Panc1 (cell line): ENCODE data around the gene NTNG1. TPM values are rescaled to one million over a fixed set of nuclear protein-coding genes. Genes with fewer than 3 reads are reported as not detected.

Source experiments
- ATAC-seq: fragments of 200-7000 bp; cut with Tn5 transposase; 2 replicates; pipeline ENCODE4 v1.9.1; 2020; ENCODE audit warnings: mild to moderate bottlenecking, moderate library complexity
- BruUV-seq: library from RNA; stranded (reverse); fragments of 400-500 nt; replicated peaks from 2 replicates; lab custom pipeline; 2021; lab: Mats Ljungman, UMichigan
- CTCF ChIA-PET: fragments of 300-600 bp; sonication (Branson Sonifier 250); formaldehyde crosslinking; loops from one replicate; lab custom pipeline; 2022; ENCODE audit warnings: antibody characterized with exemption; lab: Charles Lee
- POLR2A ChIA-PET: fragments of 300-600 bp; sonication (Branson Sonifier 250); formaldehyde crosslinking; loops from one replicate; lab custom pipeline; 2022; ENCODE audit warnings: antibody characterized with exemption; lab: Charles Lee
- DNase-seq: peaks from one replicate; pipeline ENCODE4 v3.0.0-alpha.2; 2010; ENCODE audit warnings: low read depth, low spot score
- H3K27ac ChIP-seq: 2 replicates; pipeline ENCODE4 v1.5.1; 2011; ENCODE audit warnings: mild to moderate bottlenecking, low read length, inconsistent platforms
- H3K27me3 ChIP-seq: fragments of 200-500 bp; sonication (Bioruptor generic); 2 replicates; pipeline ENCODE4 v1.6.0; 2014; ENCODE audit warnings: low read length, inconsistent platforms; ENCODE audit not compliant: control insufficient read depth, insufficient read depth
- H3K36me3 ChIP-seq: fragments of 200-500 bp; sonication (Bioruptor generic); 2 replicates; pipeline ENCODE4 v1.5.1; 2014; ENCODE audit warnings: inconsistent platforms, mild to moderate bottlenecking, low read length, moderate library complexity; ENCODE audit not compliant: control insufficient read depth, insufficient read depth
- H3K4me1 ChIP-seq: 2 replicates; pipeline ENCODE4 v1.5.1; 2011; ENCODE audit warnings: inconsistent platforms, mild to moderate bottlenecking, low read length, moderate library complexity; ENCODE audit not compliant: control insufficient read depth, insufficient read depth
- H3K4me3 ChIP-seq, 2 experiments: 2 replicates each; pipeline ENCODE4 v1.5.1; 2011 to 2012; ENCODE audit warnings: low read depth in 2 of 2, low read length in 2 of 2, mild to moderate bottlenecking in 2 of 2, inconsistent platforms in 1 of 2, moderate library complexity in 1 of 2
- H3K9me3 ChIP-seq: fragments of 200-500 bp; sonication (Bioruptor generic); 2 replicates; pipeline ENCODE4 v1.5.1; 2014; ENCODE audit warnings: low read depth, mild to moderate bottlenecking, inconsistent platforms, low read length, moderate library complexity; ENCODE audit not compliant: control insufficient read depth, insufficient read depth
- CTCF ChIP-seq: fragments of 450-650 bp; IDR thresholded peaks from 2 replicates; pipeline ENCODE4 v1.5.1; 2017; ENCODE audit warnings: mild to moderate bottlenecking
- POLR2AphosphoS5 ChIP-seq: IDR thresholded peaks from 2 replicates; pipeline ENCODE4 v1.6.1; 2012; ENCODE audit warnings: mild to moderate bottlenecking, low read depth, low read length, moderate library complexity
- REST ChIP-seq, 2 experiments: IDR thresholded peaks; 2 replicates each; pipeline ENCODE4 v1.6.1; 2011 to 2012; ENCODE audit warnings: low read depth in 2 of 2, control low read depth in 1 of 2, low read length in 1 of 2, mild to moderate bottlenecking in 1 of 2, moderate library complexity in 1 of 2; ENCODE audit not compliant: insufficient read depth in 1 of 2
- SIN3A ChIP-seq: IDR thresholded peaks from 2 replicates; pipeline ENCODE4 v1.6.1; 2012; ENCODE audit warnings: low read depth, mild to moderate bottlenecking, low read length, moderate library complexity, borderline replicate concordance; ENCODE audit not compliant: insufficient read depth
- TCF7L2 ChIP-seq: IDR thresholded peaks from 2 replicates; pipeline ENCODE4 v1.6.1; 2011; ENCODE audit warnings: mild to moderate bottlenecking, low read depth, low read length, inconsistent platforms
- in situ Hi-C: cut with HindIII; loops from 2 replicates; pipeline ENCODE4 v1.10.0; 2016; ENCODE audit warnings: low sequenced_read_pairs, low pct_unique_long_range_greater_than_20kb
- intact Hi-C: fragments of 100-400 bp; cut with micrococcal nuclease; formaldehyde crosslinking; loops from one replicate; pipeline ENCODE4 v1.10.0; 2022; ENCODE audit not compliant: unreplicated experiment
- total RNA-seq: library from RNA; stranded (reverse); gene quantifications from one replicate; pipeline ENCODE4 v1.2.1, GENCODE V29; 2021; ENCODE audit not compliant: unreplicated experiment

The NTNG1 gene
- total RNA-seq, 1 experiment from 2014 or later: 0.13 TPM

- TF ChIP-seq REST (IDR thresholded peaks at IDR 0.05; ENCODE audit: insufficient read depth in 1 of 2, low read depth in 2 of 2, low read length in 1 of 2) (no peak), POLR2AphosphoS5 (no peak), CTCF (no peak), SIN3A (no peak)
- Histone ChIP-seq H3K4me1 (no peaks in the 10 kb centered on the region), H3K9me3 (no peaks in the 10 kb centered on the region), H3K27me3 (no peaks in the 10 kb centered on the region), H3K4me3 (no peak overlapping the region), H3K36me3 (no peaks in the 10 kb centered on the region), H3K27ac (no peak overlapping the region)
- POLR2A ChIA-PET: no interaction called here
- CTCF ChIA-PET: no interaction called here
- intact Hi-C loops (no loop called here), in situ Hi-C loops (no loop called here)
- DNase-seq: no peak
- no TSS peak for BruUV-seq
- ATAC-seq: no peak
Observed at GRCh38 chr1:107105914-107106313, 34.9 kb upstream of the NTNG1 start.

GRCh38 chr1:107110326-107110725 is 30.5 kb upstream of the NTNG1 start:
- POLR2A ChIA-PET: no interaction called here
- TF ChIP-seq REST (IDR thresholded peaks at IDR 0.05; ENCODE audit: insufficient read depth in 1 of 2, low read depth in 2 of 2, low read length in 1 of 2) (no peak), POLR2AphosphoS5 (no peak), SIN3A (no peak), CTCF (no peak), TCF7L2 (no peak)
- no peak for ATAC-seq
- Histone ChIP-seq H3K36me3 (no peaks in the 10 kb centered on the region), H3K9me3 (no peaks in the 10 kb centered on the region), H3K27me3 (no peaks in the 10 kb centered on the region), H3K27ac (no peak overlapping the region), H3K4me1 (no peaks in the 10 kb centered on the region), H3K4me3 (no peak overlapping the region)
- in situ Hi-C loops (no loop called here), intact Hi-C loops (no loop called here)
- CTCF ChIA-PET: no interaction called here
- DNase-seq: no peak
- BruUV-seq: no TSS peak
